Transverse colon (tissue), 4 donors: Measurements from ENCODE around the gene TUT4.

ENCODE experiments used
- EP300 ChIP-seq: sonication (generic); formaldehyde crosslinking; IDR thresholded peaks from one replicate; pipeline ENCODE4 v1.6.1; 2017; ENCODE audit warnings: antibody characterized with exemption, low read depth
- POLR2A ChIP-seq: fragments of 450-650 bp; IDR thresholded peaks from one replicate; pipeline ENCODE4 v1.6.1; 2016; ENCODE audit warnings: antibody characterized with exemption, mild to moderate bottlenecking, moderate library complexity
- POLR2AphosphoS5 ChIP-seq, 3 donors: sonication (generic); formaldehyde crosslinking; IDR thresholded peaks; one replicate each; pipeline ENCODE4 v1.6.1; 2016; ENCODE audit warnings: antibody characterized with exemption in 3 of 3
- TF ChIP-seq, protein P1 (sequence below), 5 experiments: fragments of 200-600 bp in 3 of 5; fragments of 450-650 bp in 2 of 5; sonication (generic) in 3 of 5; IDR thresholded peaks; 1 replicate in 2 of 5; 2 replicates in 3 of 5; pipeline ENCODE4 v1.5.1; 2016 to 2017; ENCODE audit warnings: antibody characterized with exemption in 5 of 5, inconsistent platforms in 3 of 5, mild to moderate bottlenecking in 2 of 5, moderate library complexity in 1 of 5

DNA sequence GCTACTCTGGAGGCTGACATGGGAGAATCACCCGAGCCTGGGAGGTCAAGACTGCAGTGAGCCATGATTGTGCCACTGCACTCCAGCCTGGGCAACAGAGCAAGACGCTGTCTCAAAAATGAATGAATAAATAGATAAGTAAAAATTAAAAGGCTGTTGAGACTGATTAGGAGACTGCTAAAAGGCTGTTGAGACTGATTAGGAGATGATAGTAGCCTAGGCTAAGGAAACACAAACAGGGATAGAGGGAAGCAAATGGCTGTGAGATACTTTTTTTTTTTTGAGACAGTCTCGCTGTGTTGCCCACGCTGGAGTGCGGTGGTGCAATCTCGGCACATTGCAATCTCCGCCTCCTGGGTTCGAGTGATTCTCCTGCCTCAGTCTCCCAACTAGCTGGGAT, 120.1 kb downstream of the TUT4 start:
- TF ChIP-seq, protein P1, sequence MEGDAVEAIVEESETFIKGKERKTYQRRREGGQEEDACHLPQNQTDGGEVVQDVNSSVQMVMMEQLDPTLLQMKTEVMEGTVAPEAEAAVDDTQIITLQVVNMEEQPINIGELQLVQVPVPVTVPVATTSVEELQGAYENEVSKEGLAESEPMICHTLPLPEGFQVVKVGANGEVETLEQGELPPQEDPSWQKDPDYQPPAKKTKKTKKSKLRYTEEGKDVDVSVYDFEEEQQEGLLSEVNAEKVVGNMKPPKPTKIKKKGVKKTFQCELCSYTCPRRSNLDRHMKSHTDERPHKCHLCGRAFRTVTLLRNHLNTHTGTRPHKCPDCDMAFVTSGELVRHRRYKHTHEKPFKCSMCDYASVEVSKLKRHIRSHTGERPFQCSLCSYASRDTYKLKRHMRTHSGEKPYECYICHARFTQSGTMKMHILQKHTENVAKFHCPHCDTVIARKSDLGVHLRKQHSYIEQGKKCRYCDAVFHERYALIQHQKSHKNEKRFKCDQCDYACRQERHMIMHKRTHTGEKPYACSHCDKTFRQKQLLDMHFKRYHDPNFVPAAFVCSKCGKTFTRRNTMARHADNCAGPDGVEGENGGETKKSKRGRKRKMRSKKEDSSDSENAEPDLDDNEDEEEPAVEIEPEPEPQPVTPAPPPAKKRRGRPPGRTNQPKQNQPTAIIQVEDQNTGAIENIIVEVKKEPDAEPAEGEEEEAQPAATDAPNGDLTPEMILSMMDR (IDR thresholded peaks at IDR 0.05): no peak
- TF ChIP-seq POLR2A (no peak), POLR2AphosphoS5 (IDR thresholded peaks at IDR 0.05) (no peak), EP300 (no peak)
